BLaER1 treated with 17β-estradiol and CSF1 and Interleukin-3, amounts not matched to agents 10 nM and 100 nM (cell line): Measurements from ENCODE around the gene PSME3.

Source experiments
- H3K27ac ChIP-seq, 11 experiments: shearing (Covaris generic); formaldehyde crosslinking; 2 replicates each; pipeline ENCODE4 v1.8.1; 2022
- H3K27me3 ChIP-seq, 11 experiments: shearing (Covaris generic); formaldehyde crosslinking; 2 replicates each; pipeline ENCODE4 v1.8.1; 2022
- H3K36me3 ChIP-seq, 11 experiments: shearing (Covaris generic); formaldehyde crosslinking; 2 replicates each; pipeline ENCODE4 v1.8.1; 2022
- H3K4me1 ChIP-seq, 10 experiments: shearing (Covaris generic); formaldehyde crosslinking; 2 replicates each; pipeline ENCODE4 v1.8.1; 2022
- H3K4me2 ChIP-seq, 11 experiments: shearing (Covaris generic); formaldehyde crosslinking; 2 replicates each; pipeline ENCODE4 v1.8.1; 2022
- H3K4me3 ChIP-seq, 10 experiments: shearing (Covaris generic); formaldehyde crosslinking; 2 replicates each; pipeline ENCODE4 v1.8.1; 2022
- H3K9ac ChIP-seq, 11 experiments: shearing (Covaris generic); formaldehyde crosslinking; 2 replicates each; pipeline ENCODE4 v1.8.1; 2022
- H3K9me3 ChIP-seq, 11 experiments: shearing (Covaris generic); formaldehyde crosslinking; replicated peaks in 1 of 11; 2 replicates each; pipeline ENCODE4 v1.8.1; 2022
- H4K20me1 ChIP-seq, 11 experiments: shearing (Covaris generic); formaldehyde crosslinking; 2 replicates each; pipeline ENCODE4 v1.8.1; 2022
- Cebpa-rat ChIP-seq, 11 experiments: shearing (Covaris generic); IDR thresholded peaks; 2 replicates each; pipeline ENCODE4 v1.8.1; 2022

PSME3 gene

DNA sequence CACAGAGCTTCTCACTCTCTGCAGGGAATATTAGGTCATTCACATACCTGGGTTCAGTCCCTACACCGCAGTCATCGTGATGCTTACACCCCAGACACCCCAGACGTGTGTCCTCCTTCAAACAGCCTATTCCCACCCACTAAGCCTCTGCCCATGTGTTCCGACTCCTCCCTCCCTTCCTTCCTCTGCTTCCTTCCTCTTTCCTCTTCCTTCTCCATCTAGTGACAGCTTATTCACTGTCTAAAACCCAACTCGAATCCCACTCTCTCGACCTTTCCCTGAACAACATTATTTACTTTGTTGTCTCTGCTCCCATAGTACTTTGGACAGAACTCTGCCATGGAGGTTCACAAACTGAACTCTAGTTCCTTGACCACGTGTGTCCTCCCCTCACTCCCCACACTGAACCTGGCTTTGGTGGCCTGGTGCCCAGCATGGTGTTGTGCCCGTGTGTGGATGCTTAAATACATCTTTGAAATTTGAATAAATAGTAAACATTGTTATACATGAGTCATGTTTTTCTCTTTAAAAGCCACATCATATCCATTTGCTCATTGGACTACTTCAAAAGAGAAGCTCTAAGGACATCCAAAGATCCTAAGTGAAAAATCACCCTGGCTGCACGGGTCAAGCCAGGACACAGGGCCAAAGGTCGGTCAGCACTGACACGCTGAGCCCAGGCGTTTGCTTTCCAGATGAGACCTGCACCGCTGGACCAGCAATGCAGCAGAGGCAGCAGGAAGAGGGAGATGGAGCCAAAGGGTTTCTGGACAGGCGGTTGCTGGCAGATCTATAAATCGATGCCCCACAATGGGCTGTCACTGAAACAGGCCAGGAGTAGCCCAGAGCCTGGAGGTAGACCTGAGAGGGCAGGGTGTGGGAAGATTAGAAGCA, 53.3 kb downstream of the PSME3 start:
- peak overlapping the region; percentile 53 to 84 (median 76) for H3K4me2 ChIP-seq
- TF ChIP-seq Cebpa-rat (IDR thresholded peaks at IDR 0.05), result no peak
- peak overlapping the region in 2 of 11 experiments; percentile 40 to 52; a peak in 4 of 22 replicates for H3K27ac ChIP-seq
- peak overlapping the region in 1 of 10 experiments; percentile 22; a peak in 1 of 20 replicates for H3K4me3 ChIP-seq
- no peaks in the 10 kb centered on the region for H3K9me3 ChIP-seq
- no peaks in the 10 kb centered on the region for H3K27me3 ChIP-seq
- H3K36me3 ChIP-seq, result no peaks in the 10 kb centered on the region
- H3K4me1 ChIP-seq, result peaks cover 13 to 62% (median 35%) of the 10 kb centered on the region in 10 experiments
- peak overlapping the region in 1 of 11 experiments; percentile 33; a peak in 1 of 22 replicates for H3K9ac ChIP-seq
- H4K20me1 ChIP-seq, result no peaks in the 10 kb centered on the region

- no peaks in the 10 kb centered on the region for H3K36me3 ChIP-seq
- H3K9me3 ChIP-seq, result no peaks in the 10 kb centered on the region
- TF ChIP-seq Cebpa-rat (IDR thresholded peaks at IDR 0.05), result no peak
- no peaks in the 10 kb centered on the region for H3K27me3 ChIP-seq
- no peak overlapping the region for H3K9ac ChIP-seq
- no peak overlapping the region for H3K27ac ChIP-seq
- no peaks in the 10 kb centered on the region for H4K20me1 ChIP-seq
- no peak overlapping the region for H3K4me2 ChIP-seq
- H3K4me1 ChIP-seq, result peaks cover 26 to 86% (median 66%) of the 10 kb centered on the region in 10 experiments
- H3K4me3 ChIP-seq, result no peak overlapping the region
Observed at GRCh38 chr17:42889809-42890208, 56.6 kb downstream of the PSME3 start.

- Histone ChIP-seq H3K4me2 (peak overlapping the region in 8 of 11 experiments; percentile 67 to 91 (median 83); a peak in 14 of 22 replicates), H3K4me3 (no peak overlapping the region), H3K27ac (peak overlapping the region in 9 of 11 experiments; percentile 11 to 80 (median 66); a peak in 17 of 22 replicates), H3K9me3 (no peaks in the 10 kb centered on the region), H3K9ac (peak overlapping the region in 4 of 11 experiments; percentile 13 to 44 (median 22); a peak in 4 of 22 replicates), H3K36me3 (no peaks in the 10 kb centered on the region), H4K20me1 (no peaks in the 10 kb centered on the region), H3K4me1 (peaks cover 16 to 86% (median 60%) of the 10 kb centered on the region in 10 experiments), H3K27me3 (no peaks in the 10 kb centered on the region)
- TF ChIP-seq Cebpa-rat (IDR thresholded peaks at IDR 0.05), result no peak
Observed at GRCh38 chr17:42891539-42892152, 58.4 kb downstream of the PSME3 start.

DNA sequence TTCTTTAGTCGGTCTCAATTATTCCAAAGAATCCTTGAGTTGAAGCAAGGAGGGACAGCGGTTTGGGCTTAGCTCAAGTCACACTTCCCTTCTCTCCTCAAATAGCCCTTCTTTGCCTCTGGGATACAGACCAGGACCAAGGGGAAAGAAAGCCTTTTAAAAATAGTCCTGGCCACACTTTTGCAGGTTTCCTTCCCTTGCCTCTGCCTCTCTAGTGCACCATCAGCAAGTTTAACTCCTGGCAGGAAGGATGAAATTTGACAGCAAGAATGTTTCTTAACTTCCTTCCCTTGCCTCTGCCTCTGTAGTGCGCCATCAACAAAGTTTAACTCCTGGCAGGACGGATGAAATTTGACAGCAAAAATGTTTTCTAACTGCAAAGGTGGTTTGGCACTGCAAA, 60.2 kb downstream of the PSME3 start:
- peak overlapping the region; percentile 11 to 80 (median 64); a peak in 20 of 22 replicates for H3K27ac ChIP-seq
- H3K27me3 ChIP-seq, result no peaks in the 10 kb centered on the region
- peak overlapping the region in 10 of 11 experiments; percentile 11 to 71 (median 55); a peak in 16 of 22 replicates for H3K9ac ChIP-seq
- H3K36me3 ChIP-seq, result no peaks in the 10 kb centered on the region
- no peaks in the 10 kb centered on the region for H4K20me1 ChIP-seq
- 0 out of 22 replicates have a peak, but pooled peaks of 1 of the 11 experiments have one; percentile 23 for TF ChIP-seq Cebpa-rat (IDR thresholded peaks at IDR 0.05)
- peaks cover 12 to 72% (median 51%) of the 10 kb centered on the region in 10 experiments for H3K4me1 ChIP-seq
- peak overlapping the region in 6 of 10 experiments; percentile 15 to 49 (median 36); a peak in 7 of 20 replicates for H3K4me3 ChIP-seq
- H3K4me2 ChIP-seq, result peak overlapping the region; percentile 52 to 91 (median 83)
- no peaks in the 10 kb centered on the region for H3K9me3 ChIP-seq
